ENCODE measurements around the gene CHTF18.
"Not testable (repeated sequence)": the region's sequence is repeated elsewhere in the genome, so short reads cannot be mapped to it uniquely, and the experiment has no call there.

The CHTF18 gene

DNA sequence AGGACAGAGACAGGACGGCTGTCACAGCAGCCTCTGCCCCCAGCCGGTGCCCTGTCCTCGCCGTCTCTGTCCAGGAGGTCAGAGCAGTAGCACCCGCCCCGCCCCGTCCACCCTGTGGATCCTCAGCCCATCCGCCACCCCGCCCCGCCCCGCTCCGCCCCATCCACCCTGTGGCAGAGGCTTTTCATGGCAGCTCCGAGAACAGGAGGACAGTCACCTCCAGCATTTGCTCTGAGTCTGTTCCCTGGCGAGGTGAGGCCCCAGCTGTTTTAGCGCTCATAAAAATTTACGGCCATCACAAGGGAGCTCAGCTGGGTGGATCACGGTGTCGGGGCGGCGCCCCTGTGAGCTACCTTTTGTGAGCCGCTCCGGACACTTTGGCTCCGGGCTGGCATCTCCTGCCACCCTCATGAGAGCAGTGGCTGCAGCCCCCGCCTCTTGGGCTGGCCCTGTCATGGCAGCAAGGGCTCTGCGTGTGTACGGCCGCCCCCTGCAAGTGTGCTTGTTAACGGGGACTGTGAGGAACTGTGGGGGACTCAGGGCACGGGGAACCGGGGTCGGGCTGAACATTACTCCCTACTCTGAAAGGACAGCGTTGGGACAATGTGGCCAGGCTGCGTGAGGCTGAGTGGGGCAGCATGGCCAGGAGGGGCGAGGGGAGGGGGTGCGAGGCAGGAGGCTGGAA lies 44.4 kb downstream of the CHTF18 start:
- no peak for DNase-seq

DNA sequence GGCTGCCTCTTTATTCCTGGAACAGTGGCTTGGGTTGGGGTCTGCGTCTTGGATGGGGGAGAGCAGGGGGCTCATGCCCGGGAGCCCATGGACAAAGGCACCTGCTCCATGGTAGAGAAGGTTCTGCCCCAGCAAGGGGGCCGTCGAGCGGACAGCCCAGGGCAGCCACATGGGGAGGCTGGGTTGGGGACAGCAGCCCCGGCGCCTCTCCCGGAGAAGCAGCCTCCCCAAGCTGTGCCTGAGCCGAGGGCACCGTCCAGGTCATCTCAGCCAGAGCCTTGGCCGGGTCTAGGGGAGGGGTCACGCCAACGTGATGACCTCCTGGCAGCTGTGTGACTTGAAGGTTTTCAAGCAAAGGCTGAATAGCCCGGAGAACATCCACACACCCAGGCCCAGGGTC lies 45.0 kb downstream of the CHTF18 start:
- no peak for DNase-seq

- no peak for DNase-seq
These were observed 47.0 kb downstream of the CHTF18 start for GRCh38 chr16:835373-835772.

DNA sequence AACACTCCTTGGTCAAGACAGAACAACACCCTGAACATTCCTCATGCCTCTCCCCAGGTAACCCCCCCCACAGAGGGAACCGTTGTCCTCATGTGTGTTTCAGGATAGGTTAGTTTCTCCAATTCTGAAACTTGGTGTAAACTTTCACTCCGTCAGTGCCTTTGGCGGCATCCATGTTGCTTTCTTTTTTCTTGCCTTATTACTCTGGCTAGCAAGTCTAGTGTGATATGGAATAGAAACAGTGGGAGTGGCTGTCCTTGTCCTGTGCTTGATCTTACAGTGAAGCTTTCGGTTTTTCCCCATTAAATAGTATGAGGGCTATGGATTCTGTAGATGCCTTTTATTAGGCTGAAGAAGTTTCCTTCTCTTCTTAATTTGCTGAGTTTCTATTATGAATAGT lies 47.8 kb downstream of the CHTF18 start:
- DNase-seq: no peak

- not testable (repeated sequence) for DNase-seq
These were observed 48.4 kb downstream of the CHTF18 start for GRCh38 chr16:836822-837221.

GRCh38 chr16:838741-839140 lies 50.3 kb downstream of the CHTF18 start:
- no peak for DNase-seq

DNA sequence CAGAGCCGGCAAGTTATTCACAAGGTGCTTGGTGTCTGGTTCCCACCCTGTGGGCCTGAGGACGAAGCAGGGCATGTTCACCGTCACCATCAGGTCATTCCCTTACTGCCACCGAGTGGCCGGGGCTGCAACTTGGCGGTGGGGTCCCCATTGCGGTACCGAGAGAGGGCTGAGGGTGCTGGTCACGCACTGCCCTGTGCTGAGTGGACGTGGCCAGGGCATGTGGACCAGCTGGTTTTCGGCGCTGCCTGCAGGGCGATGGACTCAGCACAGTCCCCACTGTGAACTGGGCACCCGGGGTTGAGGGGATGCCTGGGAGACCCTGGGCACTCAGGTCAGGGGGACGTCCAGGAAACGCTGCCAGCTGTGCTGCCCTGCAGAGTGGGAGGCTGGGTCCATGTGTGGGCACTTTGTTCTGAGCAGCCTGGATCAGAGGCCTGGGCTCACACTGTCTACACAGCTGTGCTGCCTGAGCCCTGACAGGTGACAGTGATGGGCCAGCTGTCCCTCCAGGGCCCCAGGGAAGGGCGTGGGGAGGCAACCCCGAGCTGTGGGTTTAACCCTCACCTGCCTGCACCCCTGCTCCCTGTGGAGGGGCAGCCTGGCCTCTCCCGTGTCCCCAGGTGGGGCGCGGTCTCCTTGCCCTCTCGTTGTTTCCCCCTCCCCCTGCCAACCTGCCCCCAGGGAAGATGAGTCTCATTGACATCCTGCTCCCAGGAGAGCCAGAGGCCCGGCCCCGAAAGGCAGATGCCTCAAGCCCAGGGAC lies 51.4 kb downstream of the CHTF18 start:
- no peak for DNase-seq

DNA sequence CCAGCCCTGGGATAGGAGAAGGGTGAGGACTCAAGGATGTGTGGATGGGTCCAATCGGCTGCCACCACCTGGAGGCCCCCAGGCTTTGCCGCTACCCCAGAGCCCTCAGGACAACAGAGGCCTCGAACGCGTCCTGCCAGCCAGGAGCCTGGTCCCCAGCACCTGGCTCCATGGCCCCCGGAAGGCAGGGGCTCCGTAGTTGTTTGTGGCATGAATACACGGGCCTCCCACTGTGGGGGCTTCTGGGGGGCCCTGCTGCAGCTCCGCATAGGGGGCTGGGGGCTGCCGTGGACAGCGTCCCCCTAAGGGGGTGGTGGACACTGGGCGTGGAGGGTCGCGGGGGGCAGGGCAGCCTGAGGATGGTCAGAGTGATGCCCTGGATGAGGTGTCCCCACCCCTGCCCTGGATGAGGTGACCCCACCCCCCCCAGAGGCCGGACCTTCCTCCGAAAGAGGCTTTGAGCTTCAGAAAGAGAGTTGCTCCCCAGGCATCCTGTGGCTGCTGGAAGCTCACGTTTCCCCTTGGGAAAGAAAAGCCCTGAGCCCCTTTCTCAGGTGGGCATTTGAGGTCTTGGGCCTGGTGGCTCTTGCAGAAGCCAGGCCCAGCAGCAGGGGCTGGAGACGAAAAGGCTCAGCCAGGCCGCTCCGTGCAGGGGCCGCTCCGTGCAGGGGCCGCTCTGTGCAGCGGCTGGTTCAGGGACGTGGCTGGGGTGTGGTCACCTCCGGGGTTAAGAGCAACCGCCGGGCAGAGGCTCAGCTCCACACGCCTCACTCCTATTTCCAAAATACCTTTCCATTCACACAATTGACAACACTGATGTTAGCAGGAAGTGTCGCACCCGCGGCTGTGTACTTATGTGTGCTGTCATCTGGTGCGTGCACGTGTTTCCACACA lies 52.4 kb downstream of the CHTF18 start:
- no peak for DNase-seq

- DNase-seq: no peak
These were observed 53.1 kb downstream of the CHTF18 start for GRCh38 chr16:841455-842060.

GRCh38 chr16:842061-842476 lies 53.6 kb downstream of the CHTF18 start:
- no peak for DNase-seq

GRCh38 chr16:842711-843560 lies 54.5 kb downstream of the CHTF18 start:
- no peak for DNase-seq

- DNase-seq: no peak
These were observed 55.4 kb downstream of the CHTF18 start for GRCh38 chr16:843771-844170.

DNA sequence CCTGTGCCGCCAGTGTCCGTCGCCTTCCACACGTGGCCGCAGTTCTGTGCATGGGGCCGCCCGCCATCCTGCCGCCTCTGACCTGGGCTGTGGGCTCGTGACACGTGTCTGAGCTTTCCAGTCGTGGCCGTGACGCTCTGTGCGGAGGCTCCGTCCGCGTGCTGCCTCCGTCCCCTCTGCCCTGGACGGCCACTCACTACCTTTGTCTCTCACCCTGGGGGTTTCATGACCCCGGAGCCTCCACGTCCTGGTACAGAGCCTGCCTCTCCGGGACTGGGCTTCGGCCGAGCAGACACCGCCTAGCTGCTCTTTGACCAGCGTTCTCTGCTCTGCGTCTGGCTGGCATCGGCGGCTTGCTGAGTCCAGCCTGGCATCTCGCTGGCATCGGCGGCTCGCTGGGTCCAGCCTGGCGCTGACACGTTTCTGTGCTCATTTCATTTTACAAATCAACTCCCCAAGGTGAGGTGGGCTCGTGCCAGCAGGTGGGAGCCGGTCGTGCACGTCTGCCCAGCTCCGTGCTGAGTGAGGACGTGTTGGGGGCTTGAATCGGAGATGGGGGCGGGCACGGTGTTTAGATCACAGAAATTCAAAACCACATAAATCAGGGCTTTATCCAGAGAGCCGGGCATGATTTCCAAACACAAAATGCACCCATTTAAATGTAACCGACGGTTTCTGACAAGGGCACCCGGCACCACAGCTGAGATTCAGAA lies 56.4 kb downstream of the CHTF18 start:
- no peak for DNase-seq

DNA sequence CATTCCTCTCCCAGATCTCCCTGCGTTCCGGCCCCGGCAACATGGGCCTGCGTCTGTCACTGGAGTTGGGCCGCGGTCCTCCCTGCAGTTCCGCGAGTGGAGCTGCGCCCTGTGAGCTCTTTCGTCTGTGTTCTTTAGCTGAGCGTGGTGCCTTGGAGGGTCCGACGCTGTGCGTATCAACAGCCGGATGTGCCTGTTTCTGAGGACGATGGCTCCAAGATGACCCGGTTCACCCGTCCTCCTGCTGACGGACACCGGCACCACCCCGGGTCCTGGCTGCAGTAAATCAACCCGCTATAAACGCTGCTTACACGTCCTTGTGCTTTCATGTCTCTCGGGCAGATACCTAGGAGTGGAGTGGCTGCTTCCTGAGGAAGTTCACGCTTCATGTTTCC lies 56.9 kb downstream of the CHTF18 start:
- no peak for DNase-seq

GRCh38 chr16:847151-847550 lies 58.7 kb downstream of the CHTF18 start:
- no peak for DNase-seq
